GM12878 (cell line): Measurements from ENCODE around the gene GDPD2. TPM values are rescaled to one million over a fixed set of nuclear protein-coding genes. Genes with fewer than 3 reads are reported as not detected.

Experiments used
- ATAC-seq: fragments of 200-7000 bp; cut with Tn5 transposase; 3 replicates; pipeline ENCODE4 v1.9.1; 2020; ENCODE audit warnings: mild to moderate bottlenecking, moderate library complexity
- BruUV-seq: library from RNA; stranded (reverse); fragments of 400-500 nt; replicated peaks from 2 replicates; lab custom pipeline; 2021; lab: Mats Ljungman, UMichigan
- CTCF ChIA-PET: fragments of 300-600 bp; sonication (Branson Sonifier 250); formaldehyde crosslinking; extraction: SDS; loops from one replicate; lab custom pipeline; 2021; ENCODE audit warnings: inconsistent platforms; lab: Yijun Ruan, JAX
- POLR2A ChIA-PET: fragments of 350-600 bp; formaldehyde crosslinking; extraction: SDS; loops from one replicate; lab custom pipeline; 2021; ENCODE audit warnings: inconsistent platforms; lab: Charles Lee
- RAD21 ChIA-PET: fragments of 300-600 bp; sonication (Branson Sonifier 250); formaldehyde crosslinking; loops from one replicate; lab custom pipeline; 2023; ENCODE audit warnings: antibody characterized with exemption; ENCODE audit not compliant: unreplicated experiment; lab: Charles Lee
- SMC1A ChIA-PET: fragments of 300-600 bp; sonication (Branson Sonifier 250); formaldehyde crosslinking; loops from one replicate; lab custom pipeline; 2023; ENCODE audit not compliant: unreplicated experiment, uncharacterized antibody; lab: Charles Lee
- DNase-seq: peaks from one replicate; pipeline ENCODE4 v3.0.0-alpha.2; 2011; ENCODE audit warnings: low read depth, low spot score
- FAIRE-seq: peaks from 3 replicates; lab custom pipeline; 2011; peaks lifted over from hg19 to GRCh38; lab: Jason Lieb, UNC
- H2AFZ ChIP-seq: 2 replicates; pipeline ENCODE4 v1.6.0; 2011; ENCODE audit warnings: low read depth, low read length, control low read depth; ENCODE audit not compliant: control insufficient read depth
- H3K27ac ChIP-seq: 2 replicates; pipeline ENCODE4 v1.5.1; 2011; ENCODE audit warnings: control low read depth; ENCODE audit not compliant: control insufficient read depth, insufficient read depth
- H3K27me3 ChIP-seq, 2 experiments: replicated peaks in 1 of 2; 2 replicates each; pipeline versions ENCODE4 v1.6.0 to v1.6.1; 2011; ENCODE audit warnings: low read length in 1 of 2; ENCODE audit not compliant: control insufficient read depth in 2 of 2, insufficient read depth in 2 of 2
- H3K36me3 ChIP-seq, 2 experiments: 2 replicates each; pipeline ENCODE4 v1.5.1; 2011; ENCODE audit warnings: low read length in 1 of 2; ENCODE audit not compliant: control insufficient read depth in 2 of 2, insufficient read depth in 2 of 2
- H3K4me1 ChIP-seq: 2 replicates; pipeline ENCODE4 v1.6.1; 2011; ENCODE audit warnings: mild to moderate bottlenecking, low read length, moderate library complexity, mixed read lengths; ENCODE audit not compliant: control insufficient read depth, insufficient read depth
- H3K4me2 ChIP-seq: 2 replicates; pipeline ENCODE4 v1.6.0; 2011; ENCODE audit warnings: control low read depth; ENCODE audit not compliant: control insufficient read depth, insufficient read depth
- H3K4me3 ChIP-seq: fragments of 200-600 bp; sonication (generic); 2 replicates; pipeline ENCODE4 v1.5.1; 2016
- H3K79me2 ChIP-seq: 2 replicates; pipeline ENCODE4 v1.6.0; 2011; ENCODE audit warnings: low read length; ENCODE audit not compliant: control insufficient read depth, insufficient read depth
- H3K9ac ChIP-seq: 2 replicates; pipeline ENCODE4 v1.8.0; 2011; ENCODE audit warnings: low read length, control low read depth, mixed read lengths; ENCODE audit not compliant: control insufficient read depth, insufficient read depth
- H3K9me3 ChIP-seq: replicated peaks from 3 replicates; pipeline ENCODE4 v1.5.1; 2011; ENCODE audit warnings: mild to moderate bottlenecking, low read length; ENCODE audit not compliant: control insufficient read depth, insufficient read depth
- H4K20me1 ChIP-seq: 2 replicates; pipeline ENCODE4 v1.6.0; 2011; ENCODE audit not compliant: control insufficient read depth, insufficient read depth
- ATF2 ChIP-seq: IDR thresholded peaks from 2 replicates; pipeline ENCODE4 v1.6.1; 2012; ENCODE audit warnings: low read length, inconsistent platforms
- EZH2 ChIP-seq: IDR thresholded peaks from 2 replicates; pipeline ENCODE4 v1.6.1; 2012; ENCODE audit warnings: low read depth, mild to moderate bottlenecking, control low read depth, inconsistent platforms, low read length, borderline replicate concordance; ENCODE audit not compliant: control insufficient read depth
- NFYB ChIP-seq: IDR thresholded peaks from 2 replicates; pipeline ENCODE4 v1.6.1; 2011; ENCODE audit warnings: low read depth, mild to moderate bottlenecking, low read length, improper control_type of control experiment, moderate library complexity; ENCODE audit not compliant: insufficient read depth
- STAT3 ChIP-seq: IDR thresholded peaks from 2 replicates; pipeline ENCODE4 v1.6.1; 2011; ENCODE audit warnings: low read depth, low read length, improper control_type of control experiment
- WGBS: methylation state at CpG from one replicate; pipeline ENCODE4 v1.1.6; 2016; ENCODE audit warnings: low lambda C conversion rate; ENCODE audit not compliant: insufficient replicate concordance, insufficient coverage; ENCODE audit errors: missing lambda C conversion rate; 5-methylcytosine and 5-hydroxymethylcytosine counted together
- in situ Hi-C: fragments of 300-500 bp; cut with MboI; formaldehyde crosslinking; loops from 9 replicates; pipeline ENCODE4 v1.14.3; 2018; ENCODE audit warnings: mixed read lengths
- intact Hi-C: fragments of 100-400 bp; cut with micrococcal nuclease; formaldehyde crosslinking; loops from one replicate; pipeline ENCODE4 v1.14.2; 2022; ENCODE audit not compliant: unreplicated experiment
- polyA plus RNA-seq, 11 experiments: library from polyadenylated mRNA; depleted of rRNA in 4 of 11; unstranded in 6 of 11; stranded (reverse) in 5 of 11; fragments of >200 nt; fragmentation: Nextera tagmentation in 4 of 11; fragmentation: Illumina TruSeq in 1 of 11; extraction: Ambion mirVana in 4 of 11; extraction: Trizol in 1 of 11; gene quantifications; 1 replicate in 1 of 11; 2 replicates in 10 of 11; pipeline versions ENCODE4 v1.2.1 to v1.2.3, GENCODE V29; 2011 to 2016; ENCODE audit warnings: inconsistent platforms in 2 of 11, missing spikeins in 2 of 11, low read depth in 1 of 11
- total RNA-seq, 4 experiments: library from RNA; depleted of rRNA in 3 of 4; stranded (reverse); fragments of >200 nt in 3 of 4; fragmentation: Illumina TruSeq in 1 of 4; extraction: Trizol in 1 of 4; gene quantifications; 2 replicates each; pipeline versions ENCODE4 v1.2.1 to v1.2.3, GENCODE V29; 2013 to 2021
- TF ChIP-seq, protein P1 (sequence below): IDR thresholded peaks from 2 replicates; pipeline ENCODE4 v1.6.1; 2011; ENCODE audit warnings: borderline replicate concordance, low read depth, mild to moderate bottlenecking, moderate library complexity, low read length; ENCODE audit not compliant: insufficient read depth, poor library complexity, severe bottlenecking

GDPD2 gene
- total and polyA plus RNA-seq, 10 of the 15 experiments (the other 5 are each of a cell fraction or from before 2014, with no cell fraction given), result 0.04 to 0.11 (median 0.09) TPM; not detected in 7

- TF ChIP-seq EZH2 (no peak), STAT3 (no peak), ATF2 (no peak)
These were observed 19.1 kb downstream of the GDPD2 start (continued) for GRCh38 chrX:70442224-70442623.

GRCh38 chrX:70444326-70444945 lies 21.3 kb downstream of the GDPD2 start, which contains the start of gene DLG3:
TSS of gene DLG3 (plus strand) at chrX:70444835. CDS start at chrX:70445202, 367 bp downstream.
- Histone ChIP-seq H2AFZ (no peak within 1 kb of the TSS), H3K9me3 (no peaks in the 10 kb centered on the region), H3K9ac (no peak within 1 kb of the TSS), H3K4me2 (no peak within 1 kb of the TSS), H3K4me1 (no peaks in the 10 kb centered on the region), H3K4me3 (no peak within 1 kb of the TSS), H4K20me1 (no peaks in the 10 kb centered on the region), H3K36me3 (no peaks in the 10 kb centered on the region), H3K79me2 (no peaks in the 10 kb centered on the region), H3K27me3 (peaks cover 0 to 3% of the 10 kb centered on the region in 2 experiments; a peak in 3 of 4 replicates), H3K27ac (no peak within 1 kb of the TSS)
- no TSS peak for BruUV-seq
- WGBS, result 25% methylated on average over 19 of the region's 21 CpGs
- SMC1A ChIA-PET, result interaction anchor here (1.1 kb wide), 1 partner anchor 30 kb away, joined by 3 read pairs; no protein-coding TSS in a partner anchor
- TF ChIP-seq, protein P1, sequence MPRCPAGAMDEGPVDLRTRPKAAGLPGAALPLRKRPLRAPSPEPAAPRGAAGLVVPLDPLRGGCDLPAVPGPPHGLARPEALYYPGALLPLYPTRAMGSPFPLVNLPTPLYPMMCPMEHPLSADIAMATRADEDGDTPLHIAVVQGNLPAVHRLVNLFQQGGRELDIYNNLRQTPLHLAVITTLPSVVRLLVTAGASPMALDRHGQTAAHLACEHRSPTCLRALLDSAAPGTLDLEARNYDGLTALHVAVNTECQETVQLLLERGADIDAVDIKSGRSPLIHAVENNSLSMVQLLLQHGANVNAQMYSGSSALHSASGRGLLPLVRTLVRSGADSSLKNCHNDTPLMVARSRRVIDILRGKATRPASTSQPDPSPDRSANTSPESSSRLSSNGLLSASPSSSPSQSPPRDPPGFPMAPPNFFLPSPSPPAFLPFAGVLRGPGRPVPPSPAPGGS, result no peak
- peak; percentile 81 for TF ChIP-seq NFYB
- FAIRE-seq, result no peak
- intact Hi-C loops, result loop anchor here (10.0 kb wide), 1 partner anchor 60 kb away; no protein-coding TSS in a partner anchor
- POLR2A ChIA-PET, result no interaction called here
- CTCF ChIA-PET, result interaction anchor here (1.1 to 1.5 kb wide), 2 partner anchors 8 to 15 kb away, joined by 4 to 5 read pairs; no protein-coding TSS in a partner anchor
- no peak for DNase-seq
- RAD21 ChIA-PET, result interaction anchor here (1.4 kb wide), 1 partner anchor 9 kb away, joined by 5 read pairs; no protein-coding TSS in a partner anchor
- in situ Hi-C loops, result loop anchor here (25.0 kb wide), 1 partner anchor 407 kb away; the partner anchor contains the start of gene AWAT2
- ATAC-seq, result peak; percentile 38; the same call in 2 of the 3 replicates
